ENCODE results near the gene CAT. TPM values are rescaled to one million over a fixed set of nuclear protein-coding genes. Genes with fewer than 3 reads are reported as not detected.

Gene CAT
- 100 to 1,000 TPM in 1 of 4 donors, 10 to 100 TPM in 3; 72.8 to 163 (median 84.4) TPM for total RNA-seq

- peak; percentile 99 for DNase-seq (ENCODE audit: extremely low spot score)
- H3K4me1 ChIP-seq, result peaks cover 26 to 43% (median 37%) of the 10 kb centered on the region in 4 donors
- under 1% methylated on average over 22 of the region's 62 CpGs for WGBS
- H3K27me3 ChIP-seq, result no peaks in the 10 kb centered on the region
- H3K36me3 ChIP-seq, result peaks cover 0 to 12% (median 0%) of the 10 kb centered on the region in 4 donors
- H3K9me3 ChIP-seq, result no peaks in the 10 kb centered on the region
- intact Hi-C loops (cut with DNase I), result loop anchor here (5.0 to 10.0 kb wide), 2 partner anchors 77 to 334 kb away; partner anchors contain the start of gene NAT10
- peak within 1 kb of the TSS; percentile 80 to 95 (median 88) for H3K27ac ChIP-seq (replicated peaks in 1 of 4)
- TF ChIP-seq EP300 (IDR thresholded peaks at IDR 0.05) (no peak), POLR2A (IDR thresholded peaks at IDR 0.05; ENCODE audit: low read depth) (peak; percentile 57), POLR2AphosphoS5 (IDR thresholded peaks at IDR 0.05) (peak; percentile 87 to 92)
- H3K4me3 ChIP-seq, result peak within 1 kb of the TSS; percentile 70 to 93 (median 82)
Observed at GRCh38 chr11:34438529-34439507, at the start of gene CAT. Gene CAT (plus strand): TSS chr11:34438934. CDS start chr11:34439014, 80 bp downstream.

DNA sequence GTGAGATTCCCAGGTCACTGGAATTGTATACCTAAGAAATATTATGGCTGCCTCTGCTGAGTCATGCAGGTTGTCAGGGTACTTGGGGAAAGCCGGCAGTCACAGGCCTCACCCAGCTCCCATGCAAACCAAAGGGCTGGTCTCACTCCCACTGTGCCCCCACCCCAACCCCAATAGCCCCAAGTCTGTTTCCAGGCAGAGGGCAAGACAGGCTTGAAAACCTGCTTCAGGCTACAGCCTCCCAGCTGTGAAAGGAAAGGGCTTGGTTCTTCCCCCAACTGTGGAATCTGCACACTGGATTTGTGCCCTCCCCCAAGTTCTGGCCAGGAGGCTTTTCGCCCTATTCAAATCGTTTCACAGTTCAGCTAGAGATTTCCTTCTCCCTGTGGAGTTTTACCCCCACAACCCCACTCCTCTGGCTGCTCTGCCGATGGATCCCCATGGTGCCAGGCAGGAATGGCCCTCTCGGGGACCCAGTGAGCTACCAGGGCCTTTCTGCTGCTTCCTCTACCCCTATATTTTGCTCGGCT, 43.9 kb upstream of the CAT start:
- no peak for DNase-seq (ENCODE audit: extremely low spot score)

GRCh38 chr11:34395916-34396550, 42.7 kb upstream of the CAT start:
- 50% methylated on average over 1 of the region's 1 CpG for WGBS
- intact Hi-C loops (cut with DNase I), result no loop called here
- TF ChIP-seq POLR2AphosphoS5 (IDR thresholded peaks at IDR 0.05) (no peak), POLR2A (IDR thresholded peaks at IDR 0.05; ENCODE audit: low read depth) (no peak), EP300 (IDR thresholded peaks at IDR 0.05) (no peak)
- TF ChIP-seq, protein P1, sequence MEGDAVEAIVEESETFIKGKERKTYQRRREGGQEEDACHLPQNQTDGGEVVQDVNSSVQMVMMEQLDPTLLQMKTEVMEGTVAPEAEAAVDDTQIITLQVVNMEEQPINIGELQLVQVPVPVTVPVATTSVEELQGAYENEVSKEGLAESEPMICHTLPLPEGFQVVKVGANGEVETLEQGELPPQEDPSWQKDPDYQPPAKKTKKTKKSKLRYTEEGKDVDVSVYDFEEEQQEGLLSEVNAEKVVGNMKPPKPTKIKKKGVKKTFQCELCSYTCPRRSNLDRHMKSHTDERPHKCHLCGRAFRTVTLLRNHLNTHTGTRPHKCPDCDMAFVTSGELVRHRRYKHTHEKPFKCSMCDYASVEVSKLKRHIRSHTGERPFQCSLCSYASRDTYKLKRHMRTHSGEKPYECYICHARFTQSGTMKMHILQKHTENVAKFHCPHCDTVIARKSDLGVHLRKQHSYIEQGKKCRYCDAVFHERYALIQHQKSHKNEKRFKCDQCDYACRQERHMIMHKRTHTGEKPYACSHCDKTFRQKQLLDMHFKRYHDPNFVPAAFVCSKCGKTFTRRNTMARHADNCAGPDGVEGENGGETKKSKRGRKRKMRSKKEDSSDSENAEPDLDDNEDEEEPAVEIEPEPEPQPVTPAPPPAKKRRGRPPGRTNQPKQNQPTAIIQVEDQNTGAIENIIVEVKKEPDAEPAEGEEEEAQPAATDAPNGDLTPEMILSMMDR (IDR thresholded peaks at IDR 0.05), result no peak

More for the DNA sequence above, 43.9 kb upstream of the CAT start:
- peaks cover 0 to 10% (median 7%) of the 10 kb centered on the region in 4 donors for H3K9me3 ChIP-seq
- no peaks in the 10 kb centered on the region for H3K36me3 ChIP-seq
- H3K4me1 ChIP-seq, result peaks cover 0 to 7% (median 0%) of the 10 kb centered on the region in 4 donors
- no peak overlapping the region for H3K4me3 ChIP-seq
- no peak for TF ChIP-seq POLR2A (IDR thresholded peaks at IDR 0.05; ENCODE audit: low read depth)
- TF ChIP-seq, protein P1 (IDR thresholded peaks at IDR 0.05), result no peak
- no peak for TF ChIP-seq POLR2AphosphoS5 (IDR thresholded peaks at IDR 0.05)
- TF ChIP-seq EP300 (IDR thresholded peaks at IDR 0.05), result no peak
- WGBS, result 85% methylated on average over 6 of the region's 6 CpGs
- H3K27me3 ChIP-seq, result no peaks in the 10 kb centered on the region
- intact Hi-C loops (cut with DNase I), result no loop called here
- no peak overlapping the region for H3K27ac ChIP-seq (replicated peaks in 1 of 4)

DNA sequence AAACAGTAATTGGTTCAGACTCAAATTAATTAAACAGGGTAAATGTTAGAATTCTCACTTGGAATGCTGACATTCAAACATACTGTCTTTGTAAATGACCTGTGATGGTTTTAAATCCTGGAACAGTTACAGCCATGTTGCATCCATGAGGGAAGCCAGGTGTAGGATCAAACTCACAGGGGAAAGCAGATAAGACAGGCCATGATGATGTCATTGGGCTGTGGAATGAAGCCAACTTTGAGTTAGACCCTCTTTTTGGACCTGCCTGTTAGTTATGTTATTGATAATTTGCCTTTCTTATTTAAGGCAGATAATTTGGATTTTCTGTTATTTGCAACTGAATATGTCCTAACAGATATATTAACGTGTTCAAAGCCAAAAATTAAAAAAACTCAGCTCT, 41.6 kb upstream of the CAT start:
- no peaks in the 10 kb centered on the region for H3K27me3 ChIP-seq
- no peak overlapping the region for H3K4me3 ChIP-seq
- 60% methylated on average over 1 of the region's 1 CpG for WGBS
- H3K36me3 ChIP-seq, result no peaks in the 10 kb centered on the region
- DNase-seq (ENCODE audit: extremely low spot score), result no peak
- TF ChIP-seq POLR2AphosphoS5 (IDR thresholded peaks at IDR 0.05) (no peak), EP300 (IDR thresholded peaks at IDR 0.05) (no peak), POLR2A (IDR thresholded peaks at IDR 0.05; ENCODE audit: low read depth) (no peak)
- TF ChIP-seq, protein P1 (IDR thresholded peaks at IDR 0.05), result no peak
- H3K27ac ChIP-seq (replicated peaks in 1 of 4), result no peak overlapping the region
- peaks cover 0 to 7% (median 0%) of the 10 kb centered on the region in 4 donors for H3K4me1 ChIP-seq
- H3K9me3 ChIP-seq, result peaks cover 0 to 10% (median 7%) of the 10 kb centered on the region in 4 donors
- intact Hi-C loops (cut with DNase I), result no loop called here

More at GRCh38 chr11:34395916-34396550, 42.7 kb upstream of the CAT start:
- Histone ChIP-seq H3K27ac (replicated peaks in 1 of 4) (no peak overlapping the region), H3K27me3 (no peaks in the 10 kb centered on the region), H3K4me3 (no peak overlapping the region), H3K36me3 (no peaks in the 10 kb centered on the region), H3K4me1 (peaks cover 0 to 7% (median 0%) of the 10 kb centered on the region in 4 donors), H3K9me3 (peaks cover 0 to 10% (median 7%) of the 10 kb centered on the region in 4 donors)
- DNase-seq (ENCODE audit: extremely low spot score), result no peak
